Measurements from ENCODE around the gene SLC4A4.

The SLC4A4 gene

DNA sequence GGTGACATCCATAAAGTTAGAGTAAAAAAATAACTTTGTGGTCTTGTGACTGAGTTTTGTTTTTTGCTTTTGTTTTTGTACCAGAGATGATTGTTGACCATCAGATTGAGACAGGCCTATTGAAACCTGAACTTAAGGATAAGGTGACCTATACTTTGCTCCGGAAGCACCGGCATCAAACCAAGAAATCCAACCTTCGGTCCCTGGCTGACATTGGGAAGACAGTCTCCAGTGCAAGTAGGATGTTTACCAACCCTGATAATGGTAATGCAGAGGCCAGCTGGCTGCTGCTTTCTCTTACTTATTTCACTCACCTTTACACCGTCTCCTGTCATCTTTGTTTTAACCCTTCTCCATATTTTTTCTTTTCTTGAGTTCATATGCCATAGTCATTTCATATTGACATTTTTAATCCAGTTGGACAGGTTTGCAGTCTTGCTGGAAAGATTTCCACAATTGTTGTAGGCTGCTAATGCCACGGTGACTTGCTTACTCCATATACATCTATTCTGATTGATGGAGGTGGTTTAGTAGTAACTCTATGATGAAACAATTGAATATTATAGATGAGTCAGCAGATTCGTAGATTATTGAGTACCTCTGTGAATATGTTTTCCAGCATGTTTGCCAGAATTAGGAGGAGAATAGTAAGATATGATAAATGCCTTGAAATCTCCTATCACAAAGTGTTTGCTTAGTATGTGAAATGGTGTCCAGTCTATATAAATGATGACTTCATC lies 18.3 kb downstream of the SLC4A4 start:
- no peak for DNase-seq (ENCODE audit: low read depth in 2 of 3, low spot score in 1 of 3)

DNA sequence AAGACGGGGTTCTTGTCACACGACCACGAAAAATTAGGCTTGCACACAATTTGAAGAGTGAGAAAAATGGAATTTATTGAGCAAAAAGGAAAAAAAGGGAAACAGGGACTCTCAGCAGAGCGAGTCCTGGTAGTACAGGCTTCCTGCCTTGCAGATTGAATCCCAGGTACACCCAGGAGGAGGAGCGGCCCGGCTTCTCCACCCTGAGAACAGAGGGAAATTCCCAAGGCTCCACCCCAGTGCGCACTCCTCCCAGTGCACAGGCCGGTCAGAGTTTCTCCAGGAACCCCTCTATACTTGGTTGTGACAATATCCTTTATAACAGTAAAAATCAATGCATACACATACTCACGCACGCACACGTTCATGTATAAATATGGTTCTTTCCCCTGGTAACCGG lies 22.0 kb downstream of the SLC4A4 start:
- DNase-seq (ENCODE audit: low read depth in 2 of 3, low spot score in 1 of 3) = no peak

DNA sequence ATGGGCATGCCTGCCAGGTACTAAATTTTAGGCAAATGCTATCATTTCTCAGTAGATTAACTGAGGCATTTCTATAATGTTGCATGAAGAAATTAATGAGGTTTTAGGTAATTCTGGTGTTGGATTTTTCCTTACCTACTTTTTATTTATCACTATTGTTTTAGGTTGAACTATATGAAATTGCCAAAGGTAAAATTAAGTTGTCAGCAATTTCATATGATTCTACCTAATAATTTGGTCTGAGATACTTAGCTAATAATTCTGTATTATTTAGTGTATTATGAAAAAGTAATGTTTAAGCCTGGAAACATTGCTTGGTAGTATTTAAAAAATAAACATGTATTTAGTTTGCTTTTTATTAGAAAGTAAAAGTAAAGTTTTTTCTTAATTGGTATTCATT lies 22.7 kb downstream of the SLC4A4 start:
- DNase-seq (ENCODE audit: low read depth in 2 of 3, low spot score in 1 of 3) = no peak

DNA sequence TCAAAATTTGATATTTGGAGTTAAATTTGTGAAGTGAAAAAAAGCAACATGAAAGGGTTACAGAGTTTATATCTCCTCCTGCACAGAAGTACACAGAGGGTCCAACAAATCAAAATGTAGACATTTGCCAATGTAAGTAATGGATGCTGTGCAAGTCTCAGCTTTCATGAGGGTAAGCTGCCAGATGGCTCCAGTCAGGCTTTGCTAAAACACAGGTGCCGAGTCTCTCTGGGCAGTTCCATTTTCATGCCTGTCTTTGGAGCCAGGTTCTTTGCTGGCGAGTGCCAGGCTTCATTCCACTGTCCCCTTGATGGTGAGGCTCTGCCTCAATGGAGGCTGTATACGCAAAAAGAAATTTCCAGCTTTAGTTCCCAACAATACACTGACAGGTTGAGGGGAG lies 27.9 kb downstream of the SLC4A4 start:
- DNase-seq (ENCODE audit: low read depth in 2 of 3, low spot score in 1 of 3) = no peak

DNA sequence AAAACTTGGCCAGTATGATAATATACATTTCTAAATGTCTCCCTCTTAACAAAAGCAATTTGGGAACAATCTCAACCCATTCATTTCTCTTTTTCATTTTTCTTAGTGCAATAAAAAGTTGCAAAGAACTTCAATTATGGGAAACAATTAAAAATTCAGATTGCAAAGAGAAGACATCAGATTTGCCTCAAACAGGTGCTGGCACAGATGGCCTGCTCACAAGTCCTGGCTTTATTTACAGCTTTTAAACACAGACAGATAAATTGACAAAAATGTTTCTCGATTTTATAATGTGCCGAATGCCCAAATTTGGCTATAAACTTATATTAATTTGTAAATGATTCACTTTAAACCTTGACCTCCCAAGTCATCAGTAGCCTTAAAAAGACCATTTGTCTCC lies 28.7 kb downstream of the SLC4A4 start:
- no peak for DNase-seq (ENCODE audit: low read depth in 2 of 3, low spot score in 1 of 3)

DNA sequence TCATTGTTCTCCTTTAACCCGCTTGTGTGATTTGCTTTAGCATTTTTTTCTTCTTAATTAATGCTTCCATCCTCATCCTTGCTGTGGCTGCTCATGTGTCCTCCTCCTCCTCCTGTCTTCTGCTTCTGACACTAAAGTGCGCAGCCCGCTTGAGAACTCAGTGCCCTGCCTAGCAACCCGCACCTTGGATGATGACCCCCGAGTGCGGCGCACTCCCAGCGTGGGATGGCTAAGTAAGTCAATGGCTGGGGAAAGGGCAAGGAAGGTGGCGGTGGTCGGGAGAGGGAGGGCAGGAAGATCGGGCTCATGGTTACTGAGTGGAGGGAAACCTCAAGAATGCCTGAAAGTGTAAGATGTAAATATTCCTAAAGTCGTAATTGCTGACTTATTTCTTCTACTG lies 30.1 kb downstream of the SLC4A4 start:
- no peak for DNase-seq (ENCODE audit: low read depth in 2 of 3, low spot score in 1 of 3)

DNA sequence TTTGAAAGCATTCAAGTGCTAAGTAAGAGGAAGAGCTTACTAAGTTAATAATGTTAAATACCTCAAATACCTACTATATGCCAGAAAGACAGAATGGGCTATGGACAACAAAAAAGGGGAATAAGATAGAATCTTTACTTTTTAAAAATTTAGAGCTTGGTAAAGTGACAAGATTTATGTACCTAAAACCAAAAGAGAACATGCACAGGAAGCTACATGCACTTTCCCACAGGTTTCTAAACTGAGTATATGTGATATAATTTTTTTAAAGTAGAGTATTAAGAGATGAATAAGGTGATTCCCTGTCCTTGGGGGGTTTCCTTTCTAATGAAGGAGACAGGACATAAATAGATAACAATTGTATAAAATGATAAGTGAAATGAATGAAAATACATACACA lies 30.7 kb downstream of the SLC4A4 start:
- DNase-seq (ENCODE audit: low read depth in 2 of 3, low spot score in 1 of 3) = no peak

DNA sequence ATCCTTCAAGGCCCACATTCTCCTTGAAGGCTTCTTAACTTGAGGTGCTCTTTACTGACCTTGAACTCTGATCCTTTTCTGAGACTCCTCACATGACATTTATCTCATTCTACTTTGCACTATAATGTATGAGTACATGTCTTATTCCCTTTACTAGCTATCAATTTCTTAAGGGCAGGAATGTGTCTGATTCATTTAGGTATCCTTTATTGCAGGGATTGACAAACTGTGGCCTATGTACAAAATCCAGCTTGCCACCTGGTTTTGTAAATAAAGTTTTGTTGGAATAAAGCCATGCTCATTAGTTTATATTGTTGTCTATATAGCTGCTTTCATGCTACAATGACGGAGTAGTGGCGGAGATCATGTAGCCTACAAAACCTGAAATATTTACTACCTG lies 36.7 kb downstream of the SLC4A4 start:
- DNase-seq (ENCODE audit: low read depth in 2 of 3, low spot score in 1 of 3) = no peak

DNA sequence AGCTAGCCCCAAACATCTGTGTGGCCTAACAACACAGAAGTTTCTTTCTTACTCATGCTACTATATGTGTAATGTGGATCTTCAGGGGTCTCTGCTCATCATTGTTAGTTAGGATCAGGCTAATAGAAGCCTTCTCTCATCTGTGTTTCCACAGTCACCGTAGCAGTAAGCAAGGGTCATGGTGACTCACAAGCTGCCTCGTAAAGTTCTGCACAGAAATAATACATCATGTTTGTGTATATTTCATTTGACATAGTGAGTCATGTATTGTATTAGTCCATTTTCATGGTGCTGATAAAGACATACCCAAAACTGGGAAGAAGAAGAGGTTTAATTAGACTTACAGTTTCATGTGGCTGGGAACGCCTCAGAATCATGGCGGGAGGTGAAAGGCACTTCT lies 38.7 kb downstream of the SLC4A4 start:
- DNase-seq (ENCODE audit: low read depth in 2 of 3, low spot score in 1 of 3) = no peak

DNA sequence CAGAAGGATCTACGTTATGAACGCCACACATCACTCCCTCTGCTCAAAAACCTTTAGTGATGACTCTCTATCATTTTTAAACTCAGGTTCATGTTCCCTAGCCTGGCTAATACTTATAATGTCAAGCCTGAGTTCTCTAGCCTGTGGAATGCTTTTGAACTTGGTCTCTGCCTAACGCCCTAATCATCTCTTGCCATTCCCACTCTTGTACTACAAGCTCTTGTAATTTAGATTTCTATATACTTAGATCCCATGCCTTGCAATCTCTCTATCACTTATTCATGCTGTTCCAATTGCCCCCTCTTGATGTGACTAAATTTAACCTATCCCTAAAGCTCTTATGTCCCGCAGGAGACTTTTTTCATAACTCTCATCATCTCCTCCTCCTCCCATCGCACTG lies 40.3 kb downstream of the SLC4A4 start:
- DNase-seq (ENCODE audit: low read depth in 2 of 3, low spot score in 1 of 3) = no peak

DNA sequence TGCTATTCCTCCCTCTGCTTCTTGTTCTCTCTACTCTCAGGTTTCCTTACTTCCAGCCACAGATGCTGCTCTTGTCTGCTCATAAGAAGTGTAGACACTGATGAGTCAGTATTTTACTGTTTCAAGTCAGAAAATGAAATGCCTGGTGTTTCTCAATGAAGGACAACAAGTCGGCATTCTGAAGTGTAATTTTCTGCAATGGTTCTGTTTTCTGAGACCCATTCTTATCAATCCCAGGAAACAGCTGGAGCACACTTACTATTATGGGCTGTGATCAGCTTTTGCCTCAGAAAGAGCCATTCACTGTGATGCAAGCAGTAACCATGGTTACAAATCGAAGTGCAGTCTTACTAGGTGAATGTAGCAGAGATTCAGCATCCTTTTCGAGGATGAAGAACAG lies 42.0 kb downstream of the SLC4A4 start:
- DNase-seq (ENCODE audit: low read depth in 2 of 3, low spot score in 1 of 3) = no peak

DNA sequence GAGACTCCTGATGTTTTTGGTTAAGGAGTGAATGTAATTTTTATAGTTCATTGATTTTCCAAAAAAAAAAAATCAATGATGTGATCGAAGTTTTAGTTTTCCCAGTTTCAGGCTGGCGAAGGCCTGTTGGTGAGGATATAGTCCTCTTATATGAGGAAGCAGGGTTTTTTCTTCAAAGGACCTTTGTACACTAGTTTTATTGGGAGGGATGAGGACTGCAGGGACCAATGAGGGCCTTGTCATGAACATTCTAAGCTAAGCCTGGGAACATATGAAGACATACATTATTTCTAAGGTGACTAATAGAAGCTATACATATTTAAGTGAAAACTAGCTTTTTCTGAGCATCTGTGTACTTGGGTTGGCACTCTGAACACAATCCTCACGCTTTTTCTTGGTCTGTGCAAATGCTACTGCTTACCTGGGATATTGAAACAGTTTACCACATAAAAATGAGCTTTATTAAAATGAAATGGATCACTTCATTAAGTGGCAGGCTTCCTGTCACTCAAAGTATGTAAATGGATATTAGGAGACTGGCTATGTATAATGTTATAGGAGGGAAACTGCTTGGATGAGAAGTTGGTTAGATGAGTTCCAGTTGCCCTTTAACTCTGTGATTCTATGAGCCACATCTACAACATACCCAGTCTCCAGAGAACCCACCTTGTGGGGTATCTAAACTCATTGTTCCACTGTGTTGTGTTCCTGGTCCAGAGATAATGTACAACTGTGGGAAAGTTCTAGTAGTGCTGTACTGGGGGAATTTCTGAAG lies 43.5 kb downstream of the SLC4A4 start:
- no peak for DNase-seq (ENCODE audit: low read depth in 2 of 3, low spot score in 1 of 3)

DNA sequence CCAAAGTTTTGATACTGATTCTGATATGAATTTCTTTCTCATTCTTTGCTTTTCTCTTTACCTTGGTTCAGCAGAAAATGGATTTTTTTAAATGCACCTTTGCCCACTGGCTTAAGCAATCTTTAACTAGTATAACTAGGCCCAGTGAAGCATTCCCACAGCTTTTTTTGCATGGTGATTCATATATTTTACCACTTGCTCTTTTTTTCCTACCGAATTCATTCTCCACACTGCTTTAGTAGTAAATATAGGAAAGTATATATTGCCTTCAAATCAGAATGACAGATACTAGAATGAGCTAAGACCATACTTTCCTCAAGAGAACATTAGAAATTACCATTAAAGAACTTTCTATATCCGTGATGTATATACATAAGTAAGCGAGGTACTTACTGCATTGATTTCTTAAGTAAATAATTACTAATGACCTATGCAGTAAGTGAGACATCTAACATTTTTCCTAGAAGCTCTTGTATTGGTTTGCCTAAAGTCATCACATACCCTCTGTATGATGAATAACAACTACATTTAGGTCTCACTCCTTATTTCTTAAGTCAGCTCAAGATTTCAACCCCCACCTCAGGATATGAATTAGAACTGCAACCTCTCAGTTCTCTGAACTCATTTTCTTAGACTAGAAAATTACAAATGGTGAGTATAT lies 44.2 kb downstream of the SLC4A4 start:
- no peak for DNase-seq (ENCODE audit: low read depth in 2 of 3, low spot score in 1 of 3)

DNA sequence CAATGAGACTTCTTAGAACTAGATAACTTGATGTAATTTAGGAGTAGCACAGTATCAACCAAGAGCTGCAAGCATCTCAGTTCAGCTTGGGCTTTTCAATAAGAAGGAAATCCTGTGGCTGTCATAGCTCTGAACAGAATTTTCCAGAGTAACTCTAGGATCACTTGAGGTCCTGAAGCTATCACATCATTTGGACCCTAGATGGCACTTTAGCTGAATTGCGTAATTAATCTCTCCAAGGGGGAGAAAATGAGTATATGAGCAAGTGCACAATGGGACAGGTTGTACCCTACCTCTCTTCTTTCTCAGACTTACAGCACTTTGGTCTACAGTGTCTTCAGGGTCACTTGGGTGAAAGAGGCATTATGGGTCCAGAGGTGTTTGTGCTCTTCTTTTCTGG lies 45.2 kb downstream of the SLC4A4 start:
- no peak for DNase-seq (ENCODE audit: low read depth in 2 of 3, low spot score in 1 of 3)

DNA sequence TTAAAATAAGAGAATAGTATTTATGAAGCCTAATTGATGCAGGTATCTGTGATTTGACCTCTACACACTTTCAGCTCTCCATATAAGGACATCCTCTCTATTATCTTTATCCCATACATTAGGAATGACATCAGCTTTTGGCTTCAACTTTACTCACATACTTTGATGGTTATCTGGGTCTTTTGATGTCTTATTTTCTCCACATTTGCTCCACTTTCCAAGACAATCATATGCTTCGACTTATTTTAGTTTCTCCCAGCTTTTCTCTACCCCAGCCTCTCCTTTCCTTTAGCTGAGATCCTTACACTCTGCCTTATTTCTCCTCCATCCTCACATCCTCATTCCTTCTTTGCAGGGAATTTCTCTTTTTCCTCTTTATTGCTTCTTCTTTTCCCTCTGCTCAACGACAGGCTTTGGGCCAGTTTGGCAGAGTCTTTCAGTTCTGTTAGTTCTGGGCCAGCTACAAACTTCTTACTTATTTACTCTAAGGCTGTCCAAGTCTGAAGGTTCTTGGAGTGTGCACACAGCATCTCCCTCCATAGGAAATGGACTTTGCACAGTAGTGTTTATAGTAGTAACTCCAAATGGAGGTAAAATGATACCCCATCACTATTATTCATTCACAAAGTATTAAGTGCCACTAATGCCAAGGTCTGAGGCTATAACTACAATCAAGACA lies 50.5 kb downstream of the SLC4A4 start:
- DNase-seq (ENCODE audit: low read depth in 2 of 3, low spot score in 1 of 3) = no peak

DNA sequence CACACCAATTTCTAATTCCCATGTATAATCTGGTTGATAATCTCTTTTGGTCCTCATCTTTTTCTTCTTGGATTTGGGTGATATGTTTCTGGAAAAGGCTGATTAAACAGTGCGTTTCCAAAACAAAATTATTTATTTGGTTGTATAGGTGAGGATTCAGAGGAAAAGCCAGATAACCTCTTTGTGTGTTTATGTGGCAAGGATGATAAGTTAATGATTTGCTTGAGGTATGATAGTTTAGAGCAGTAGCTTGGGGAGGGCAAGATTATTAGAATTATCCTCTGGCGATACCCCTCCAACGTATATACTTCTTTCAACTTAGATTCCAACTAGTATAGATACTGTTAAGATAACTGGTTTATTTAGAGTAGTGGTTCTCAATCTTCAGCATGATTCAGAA lies 53.3 kb downstream of the SLC4A4 start:
- no peak for DNase-seq (ENCODE audit: low read depth in 2 of 3, low spot score in 1 of 3)

DNA sequence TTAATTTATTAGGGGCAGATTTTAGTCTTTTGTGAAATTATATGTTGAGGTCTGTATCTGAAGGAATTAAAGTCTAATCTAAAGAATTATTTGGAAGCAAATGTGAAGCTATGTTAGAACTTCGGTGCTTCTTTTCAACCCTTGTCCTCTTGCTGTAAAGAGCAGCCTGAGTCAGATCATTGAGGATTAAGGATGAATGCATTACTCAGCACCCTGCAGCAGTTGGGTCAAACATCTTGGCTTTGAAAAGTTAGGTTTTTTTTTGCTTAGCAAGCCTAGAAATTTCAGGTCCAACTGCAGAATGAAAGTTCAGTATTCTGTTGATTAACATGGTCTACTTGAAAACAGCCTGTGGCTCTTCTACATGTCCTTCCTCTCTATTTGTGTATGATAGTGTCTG lies 57.6 kb downstream of the SLC4A4 start:
- DNase-seq (ENCODE audit: low read depth in 2 of 3, low spot score in 1 of 3) = no peak

DNA sequence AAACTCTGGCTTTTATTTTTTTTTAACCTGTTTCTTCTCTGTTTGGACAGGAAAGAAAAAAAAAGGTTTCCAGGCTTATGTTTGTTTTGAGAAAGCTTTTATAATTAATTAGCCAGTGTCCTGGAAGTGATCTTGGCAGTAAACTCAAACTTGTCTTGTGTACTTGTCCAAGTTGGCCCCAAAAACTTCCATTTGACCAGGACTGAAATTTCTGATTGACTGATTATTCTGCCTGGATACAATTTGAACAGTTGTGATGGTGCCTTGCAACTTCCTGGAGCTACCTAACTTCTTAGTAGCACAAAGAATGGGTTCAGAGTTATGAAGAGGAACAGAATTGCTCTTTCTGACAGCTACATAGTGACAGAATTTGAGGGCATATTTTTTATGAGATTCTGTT lies 62.0 kb downstream of the SLC4A4 start:
- DNase-seq (ENCODE audit: low read depth in 2 of 3, low spot score in 1 of 3) = no peak

DNA sequence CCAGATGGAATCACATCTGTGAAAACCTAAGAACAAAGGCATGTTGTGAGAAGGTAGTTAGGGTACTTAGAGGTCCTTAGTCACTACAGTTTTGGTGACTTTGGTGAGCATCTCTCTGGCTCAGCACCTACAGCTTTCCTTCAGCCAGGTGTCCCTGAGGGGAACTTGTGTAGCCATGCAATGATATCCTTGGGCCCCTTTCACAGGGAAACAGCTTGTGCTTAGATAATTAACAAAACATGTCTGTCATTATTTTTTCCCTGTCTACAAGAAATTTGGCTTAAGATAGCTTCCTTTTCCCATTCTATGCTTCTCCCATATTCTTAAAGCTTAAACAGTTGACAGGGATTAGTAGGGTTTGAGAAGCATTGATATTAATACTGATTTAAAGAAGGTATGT lies 63.8 kb downstream of the SLC4A4 start:
- DNase-seq (ENCODE audit: low read depth in 2 of 3, low spot score in 1 of 3) = no peak

DNA sequence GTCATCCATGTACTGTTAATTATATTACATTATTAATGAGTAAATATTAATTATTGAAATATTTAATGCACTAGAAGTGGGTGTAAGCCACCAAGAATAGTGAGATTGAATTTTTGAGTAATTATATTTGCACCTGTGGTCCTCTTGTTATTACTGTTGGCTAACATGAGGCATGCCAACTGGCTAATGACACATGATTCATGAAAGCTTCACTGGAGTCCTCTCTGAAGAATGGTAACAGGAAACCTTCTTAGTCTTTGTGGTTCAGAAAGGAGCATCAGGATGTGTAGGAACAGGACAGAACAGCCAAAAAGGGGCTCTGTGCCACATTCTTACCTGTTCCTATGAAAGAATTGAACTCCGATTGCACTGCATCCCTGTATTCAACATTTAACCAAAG lies 65.2 kb downstream of the SLC4A4 start:
- DNase-seq (ENCODE audit: low read depth in 2 of 3, low spot score in 1 of 3) = no peak

DNA sequence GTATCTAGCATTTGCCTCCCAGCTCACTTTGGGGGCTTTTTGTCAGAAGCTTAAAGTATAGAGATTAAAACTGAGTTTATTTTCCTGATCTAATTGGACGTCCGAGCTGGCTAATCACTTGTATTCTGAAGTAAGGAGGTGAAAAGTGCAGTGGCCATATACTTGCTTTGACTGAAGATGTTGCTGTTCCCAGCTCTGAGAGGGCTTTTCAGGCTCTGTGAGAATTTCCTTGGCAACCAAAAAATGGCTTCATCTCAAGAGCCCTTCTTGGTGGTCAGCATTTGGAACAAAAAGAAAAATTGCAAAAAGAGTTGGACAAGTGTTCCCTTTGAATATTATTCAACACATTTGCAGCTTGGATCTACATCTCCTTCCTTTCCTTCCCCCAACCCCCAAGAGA lies 67.0 kb downstream of the SLC4A4 start:
- no peak for DNase-seq (ENCODE audit: low read depth in 2 of 3, low spot score in 1 of 3)

DNA sequence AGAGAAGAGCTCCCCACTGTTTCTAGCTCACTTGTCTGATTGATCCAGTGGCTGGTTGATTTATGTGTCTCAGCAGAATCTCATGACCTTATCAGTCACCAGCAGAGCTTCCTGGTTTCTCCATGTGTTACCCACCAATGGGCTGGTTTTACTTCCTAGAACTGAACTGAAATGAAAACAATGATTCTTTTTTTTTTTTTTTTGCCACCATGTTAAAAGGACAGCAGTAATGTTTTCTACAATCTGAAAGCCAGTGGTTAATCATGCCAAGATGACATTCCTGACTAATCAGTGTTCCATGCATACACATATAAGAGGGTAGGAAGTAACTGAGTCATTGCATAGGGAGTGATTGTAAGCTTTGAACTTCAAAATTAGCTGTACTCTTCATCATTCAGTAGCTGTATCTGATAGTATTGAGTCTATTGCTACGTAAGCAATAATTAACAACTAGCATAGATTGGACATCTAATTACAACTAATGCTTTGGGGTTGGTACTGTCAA lies 67.7 kb downstream of the SLC4A4 start:
- no peak for DNase-seq (ENCODE audit: low read depth in 2 of 3, low spot score in 1 of 3)
